Measurements from ENCODE around the gene PRSS12.

The PRSS12 gene

GRCh38 chr4:118344801-118345200 is 8.0 kb downstream of the PRSS12 start:
- H3K36me3 ChIP-seq (ENCODE audit: control insufficient read depth, insufficient read depth, low read length): no peaks in the 10 kb centered on the region
- H3K27ac ChIP-seq (ENCODE audit: insufficient read depth, low read depth, low read length, poor library complexity, severe bottlenecking): no peak overlapping the region
- H3K4me3 ChIP-seq (ENCODE audit: insufficient read depth, low read depth, low read length): no peak overlapping the region
- no peaks in the 10 kb centered on the region for H3K27me3 ChIP-seq (ENCODE audit: control insufficient read depth, insufficient read depth, low read length, poor library complexity, severe bottlenecking)
- no peaks in the 10 kb centered on the region for H3K9me3 ChIP-seq (ENCODE audit: control insufficient read depth, low read length)
- H3K4me1 ChIP-seq (ENCODE audit: control insufficient read depth, insufficient read depth, low read length): no peaks in the 10 kb centered on the region

GRCh38 chr4:118343501-118343900 is 9.3 kb downstream of the PRSS12 start:
- H3K9me3 ChIP-seq (ENCODE audit: control insufficient read depth, low read length): no peaks in the 10 kb centered on the region
- H3K36me3 ChIP-seq (ENCODE audit: control insufficient read depth, insufficient read depth, low read length): no peaks in the 10 kb centered on the region
- H3K4me3 ChIP-seq (ENCODE audit: insufficient read depth, low read depth, low read length): no peak overlapping the region
- H3K27me3 ChIP-seq (ENCODE audit: control insufficient read depth, insufficient read depth, low read length, poor library complexity, severe bottlenecking): no peaks in the 10 kb centered on the region
- no peaks in the 10 kb centered on the region for H3K4me1 ChIP-seq (ENCODE audit: control insufficient read depth, insufficient read depth, low read length)
- 86 to 87% methylated on average over 3 of the region's 3 CpGs for WGBS, 2 experiments
- no peak overlapping the region for H3K27ac ChIP-seq (ENCODE audit: insufficient read depth, low read depth, low read length, poor library complexity, severe bottlenecking)

GRCh38 chr4:118340109-118340508 is 12.7 kb downstream of the PRSS12 start:
- H3K27ac ChIP-seq (ENCODE audit: insufficient read depth, low read depth, low read length, poor library complexity, severe bottlenecking): no peak overlapping the region
- no peaks in the 10 kb centered on the region for H3K4me1 ChIP-seq (ENCODE audit: control insufficient read depth, insufficient read depth, low read length)
- H3K9me3 ChIP-seq (ENCODE audit: control insufficient read depth, low read length): no peaks in the 10 kb centered on the region
- H3K4me3 ChIP-seq (ENCODE audit: insufficient read depth, low read depth, low read length): no peak overlapping the region
- 80 to 100% methylated on average over 1 to 2 of the region's 2 CpGs for whole genome bisulfite sequencing, 2 experiments
- no peaks in the 10 kb centered on the region for H3K36me3 ChIP-seq (ENCODE audit: control insufficient read depth, insufficient read depth, low read length)
- H3K27me3 ChIP-seq (ENCODE audit: control insufficient read depth, insufficient read depth, low read length, poor library complexity, severe bottlenecking): no peaks in the 10 kb centered on the region

GRCh38 chr4:118338981-118339765 is 13.6 kb downstream of the PRSS12 start:
- no peaks in the 10 kb centered on the region for H3K27me3 ChIP-seq (ENCODE audit: control insufficient read depth, insufficient read depth, low read length, poor library complexity, severe bottlenecking)
- no peak overlapping the region for H3K27ac ChIP-seq (ENCODE audit: insufficient read depth, low read depth, low read length, poor library complexity, severe bottlenecking)
- H3K4me3 ChIP-seq (ENCODE audit: insufficient read depth, low read depth, low read length): no peak overlapping the region
- no peaks in the 10 kb centered on the region for H3K4me1 ChIP-seq (ENCODE audit: control insufficient read depth, insufficient read depth, low read length)
- H3K9me3 ChIP-seq (ENCODE audit: control insufficient read depth, low read length): no peaks in the 10 kb centered on the region
- whole genome bisulfite sequencing, 2 experiments: 100% methylated on average over 1 of the region's 1 CpG; no CpG with 5 or more reads in 1 of the 2 experiments
- no peaks in the 10 kb centered on the region for H3K36me3 ChIP-seq (ENCODE audit: control insufficient read depth, insufficient read depth, low read length)

- no peaks in the 10 kb centered on the region for H3K36me3 ChIP-seq (ENCODE audit: control insufficient read depth, insufficient read depth, low read length)
- WGBS, 2 experiments: 89% methylated on average over 1 of the region's 1 CpG; no CpG with 5 or more reads in 1 of the 2 experiments
- H3K27me3 ChIP-seq (ENCODE audit: control insufficient read depth, insufficient read depth, low read length, poor library complexity, severe bottlenecking): no peaks in the 10 kb centered on the region
- no peak overlapping the region for H3K4me3 ChIP-seq (ENCODE audit: insufficient read depth, low read depth, low read length)
- no peaks in the 10 kb centered on the region for H3K4me1 ChIP-seq (ENCODE audit: control insufficient read depth, insufficient read depth, low read length)
- no peaks in the 10 kb centered on the region for H3K9me3 ChIP-seq (ENCODE audit: control insufficient read depth, low read length)
- no peak overlapping the region for H3K27ac ChIP-seq (ENCODE audit: insufficient read depth, low read depth, low read length, poor library complexity, severe bottlenecking)
These were observed 14.3 kb downstream of the PRSS12 start for GRCh38 chr4:118338518-118338917.

GRCh38 chr4:118337954-118338353 is 14.8 kb downstream of the PRSS12 start:
- no peaks in the 10 kb centered on the region for H3K4me1 ChIP-seq (ENCODE audit: control insufficient read depth, insufficient read depth, low read length)
- no peaks in the 10 kb centered on the region for H3K27me3 ChIP-seq (ENCODE audit: control insufficient read depth, insufficient read depth, low read length, poor library complexity, severe bottlenecking)
- H3K4me3 ChIP-seq (ENCODE audit: insufficient read depth, low read depth, low read length): no peak overlapping the region
- H3K27ac ChIP-seq (ENCODE audit: insufficient read depth, low read depth, low read length, poor library complexity, severe bottlenecking): no peak overlapping the region
- no peaks in the 10 kb centered on the region for H3K36me3 ChIP-seq (ENCODE audit: control insufficient read depth, insufficient read depth, low read length)
- 78 to 87% methylated on average over 4 of the region's 4 CpGs for WGBS, 2 experiments
- no peaks in the 10 kb centered on the region for H3K9me3 ChIP-seq (ENCODE audit: control insufficient read depth, low read length)

- Histone ChIP-seq H3K4me3 (ENCODE audit: insufficient read depth, low read depth, low read length) (no peak overlapping the region), H3K36me3 (ENCODE audit: control insufficient read depth, insufficient read depth, low read length) (no peaks in the 10 kb centered on the region), H3K9me3 (ENCODE audit: control insufficient read depth, low read length) (no peaks in the 10 kb centered on the region), H3K27ac (ENCODE audit: insufficient read depth, low read depth, low read length, poor library complexity, severe bottlenecking) (no peak overlapping the region), H3K27me3 (ENCODE audit: control insufficient read depth, insufficient read depth, low read length, poor library complexity, severe bottlenecking) (no peaks in the 10 kb centered on the region), H3K4me1 (ENCODE audit: control insufficient read depth, insufficient read depth, low read length) (no peaks in the 10 kb centered on the region)
- WGBS, 2 experiments: 95% methylated on average over 2 to 4 of the region's 4 CpGs
These were observed 17.0 kb downstream of the PRSS12 start for GRCh38 chr4:118335774-118336173.

GRCh38 chr4:118335324-118335723 is 17.5 kb downstream of the PRSS12 start:
- no peaks in the 10 kb centered on the region for H3K27me3 ChIP-seq (ENCODE audit: control insufficient read depth, insufficient read depth, low read length, poor library complexity, severe bottlenecking)
- H3K9me3 ChIP-seq (ENCODE audit: control insufficient read depth, low read length): no peaks in the 10 kb centered on the region
- no peak overlapping the region for H3K4me3 ChIP-seq (ENCODE audit: insufficient read depth, low read depth, low read length)
- no peak overlapping the region for H3K27ac ChIP-seq (ENCODE audit: insufficient read depth, low read depth, low read length, poor library complexity, severe bottlenecking)
- H3K36me3 ChIP-seq (ENCODE audit: control insufficient read depth, insufficient read depth, low read length): no peaks in the 10 kb centered on the region
- H3K4me1 ChIP-seq (ENCODE audit: control insufficient read depth, insufficient read depth, low read length): no peaks in the 10 kb centered on the region
- 88 to 92% methylated on average over 5 to 6 of the region's 6 CpGs for WGBS, 2 experiments

GRCh38 chr4:118331352-118331751 is 21.5 kb downstream of the PRSS12 start:
- Histone ChIP-seq H3K4me3 (ENCODE audit: insufficient read depth, low read depth, low read length) (no peak overlapping the region), H3K4me1 (ENCODE audit: control insufficient read depth, insufficient read depth, low read length) (no peaks in the 10 kb centered on the region), H3K27ac (ENCODE audit: insufficient read depth, low read depth, low read length, poor library complexity, severe bottlenecking) (no peak overlapping the region), H3K36me3 (ENCODE audit: control insufficient read depth, insufficient read depth, low read length) (no peaks in the 10 kb centered on the region), H3K9me3 (ENCODE audit: control insufficient read depth, low read length) (no peaks in the 10 kb centered on the region), H3K27me3 (ENCODE audit: control insufficient read depth, insufficient read depth, low read length, poor library complexity, severe bottlenecking) (no peaks in the 10 kb centered on the region)
- 92 to 97% methylated on average over 3 of the region's 3 CpGs for WGBS, 2 experiments

- Histone ChIP-seq H3K27ac (ENCODE audit: insufficient read depth, low read depth, low read length, poor library complexity, severe bottlenecking) (no peak overlapping the region), H3K4me1 (ENCODE audit: control insufficient read depth, insufficient read depth, low read length) (no peaks in the 10 kb centered on the region), H3K4me3 (ENCODE audit: insufficient read depth, low read depth, low read length) (no peak overlapping the region), H3K36me3 (ENCODE audit: control insufficient read depth, insufficient read depth, low read length) (no peaks in the 10 kb centered on the region), H3K27me3 (ENCODE audit: control insufficient read depth, insufficient read depth, low read length, poor library complexity, severe bottlenecking) (no peaks in the 10 kb centered on the region), H3K9me3 (ENCODE audit: control insufficient read depth, low read length) (no peaks in the 10 kb centered on the region)
- WGBS, 2 experiments: 89 to 92% methylated on average over 5 of the region's 5 CpGs
These were observed 23.0 kb downstream of the PRSS12 start for GRCh38 chr4:118329849-118330248.
